ENCODE data around the gene ABCD2. TPM values are rescaled to one million over a fixed set of nuclear protein-coding genes. Genes with fewer than 3 reads are reported as not detected.
"Not testable (repeated sequence)": the region's sequence is repeated elsewhere in the genome, so short reads cannot be mapped to it uniquely, and the experiment has no call there.

The ABCD2 gene
- total RNA-seq, 1 donor from 2014 or later, result 18.3 TPM

DNA sequence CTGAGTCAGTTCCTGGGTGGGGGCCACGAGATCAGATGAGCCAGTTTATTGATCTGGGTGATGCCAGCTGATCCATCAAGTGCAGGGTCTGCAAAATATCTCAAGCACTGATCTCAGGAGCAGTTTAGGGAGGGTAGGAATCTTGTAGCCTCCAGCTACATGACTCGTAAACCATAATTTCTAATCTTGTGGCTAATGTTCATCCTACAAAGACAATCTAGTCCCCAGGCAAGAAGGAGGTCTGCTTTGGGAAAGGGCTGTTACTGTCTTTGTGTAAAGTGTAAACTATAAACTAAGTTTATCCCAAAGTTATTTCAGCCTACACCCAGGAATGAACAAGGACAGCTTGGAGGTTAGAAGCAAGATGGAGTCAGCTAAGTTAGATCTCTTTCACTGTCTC, 75.4 kb downstream of the ABCD2 start:
- DNase-seq (ENCODE audit: low spot score in 2 of 2); FAIRE-seq: not testable (repeated sequence)

DNA sequence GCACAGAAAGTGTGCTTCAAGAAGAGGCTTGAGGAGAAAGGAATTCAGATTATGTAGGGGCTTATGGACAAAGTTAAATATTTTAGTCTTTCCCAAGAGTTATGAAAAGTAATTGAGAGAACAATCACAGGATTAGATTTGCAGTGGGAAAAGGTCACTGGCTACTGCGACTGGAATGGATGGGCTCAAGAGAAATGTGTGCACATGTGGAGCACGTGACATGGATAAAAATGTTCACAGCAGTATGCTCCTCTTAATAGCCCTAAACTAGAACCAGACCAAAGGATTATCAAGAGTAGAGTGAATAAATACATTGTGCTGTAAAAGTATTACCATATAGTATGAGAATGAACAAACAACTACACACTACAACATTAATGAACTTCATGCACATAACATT, 78.1 kb downstream of the ABCD2 start:
- DNase-seq (ENCODE audit: low spot score in 2 of 2) (no peak), FAIRE-seq (no peak)

DNA sequence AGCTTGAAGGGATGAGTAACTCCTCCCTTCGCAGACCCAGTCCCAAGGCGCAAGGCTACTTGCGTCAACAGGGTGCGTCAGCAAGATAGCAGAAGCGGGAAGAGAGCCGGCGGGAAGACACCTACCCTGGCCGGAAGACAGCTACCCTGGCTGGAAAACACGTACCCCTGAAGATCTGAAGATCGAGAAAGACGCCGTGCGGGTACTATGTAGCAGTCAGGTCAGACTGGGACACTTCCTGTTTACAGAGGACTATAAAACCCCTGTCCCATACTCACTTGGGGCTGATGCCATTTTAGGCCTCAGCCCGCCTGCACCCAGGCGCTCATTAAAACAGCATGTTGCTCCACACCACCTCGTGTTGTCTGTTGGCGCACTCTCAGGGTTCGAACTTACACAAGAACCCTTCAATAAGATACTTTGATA, 80.9 kb downstream of the ABCD2 start:
- no peak for FAIRE-seq
- DNase-seq (ENCODE audit: low spot score in 2 of 2), result no peak

DNA sequence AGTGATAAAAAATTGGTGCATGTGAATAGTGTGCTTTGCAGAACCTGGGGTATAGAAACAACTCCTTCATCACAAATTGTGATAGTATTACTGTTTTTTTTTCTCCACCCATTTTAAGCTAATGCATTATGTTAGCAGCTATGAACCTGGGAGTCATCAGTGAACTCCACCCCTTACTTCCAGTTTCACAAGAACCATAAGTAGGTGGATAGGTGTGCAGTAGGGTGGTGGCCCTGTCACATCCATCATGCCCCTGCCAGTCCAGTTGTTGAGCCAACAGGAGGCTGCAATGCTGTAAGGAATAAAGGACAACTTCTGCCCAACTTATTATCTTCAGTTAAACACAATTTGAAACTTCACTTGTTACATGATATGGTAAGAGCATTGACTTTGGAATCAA, 85.7 kb downstream of the ABCD2 start:
- FAIRE-seq, result no peak
- DNase-seq (ENCODE audit: low spot score in 2 of 2), result no peak

DNA sequence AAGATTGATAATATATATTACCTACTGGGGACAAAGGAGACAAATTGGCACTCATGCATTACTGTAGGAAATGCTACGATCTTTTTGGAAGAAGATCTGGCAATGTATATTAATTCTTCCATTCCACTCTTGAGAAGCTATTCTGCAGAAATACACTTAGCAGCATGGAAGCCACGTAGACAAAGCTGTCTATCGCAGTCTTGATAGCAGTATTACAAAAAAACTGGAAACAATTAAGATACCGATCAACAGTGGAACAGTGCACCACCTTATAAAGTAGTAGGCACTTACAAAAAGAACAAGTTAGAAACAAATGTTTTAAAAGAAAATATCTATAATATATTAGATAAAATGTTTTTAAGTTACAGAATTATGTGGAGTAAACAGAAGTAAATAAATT, 87.2 kb downstream of the ABCD2 start:
- DNase-seq (ENCODE audit: low spot score in 2 of 2) (no peak), FAIRE-seq (no peak)

DNA sequence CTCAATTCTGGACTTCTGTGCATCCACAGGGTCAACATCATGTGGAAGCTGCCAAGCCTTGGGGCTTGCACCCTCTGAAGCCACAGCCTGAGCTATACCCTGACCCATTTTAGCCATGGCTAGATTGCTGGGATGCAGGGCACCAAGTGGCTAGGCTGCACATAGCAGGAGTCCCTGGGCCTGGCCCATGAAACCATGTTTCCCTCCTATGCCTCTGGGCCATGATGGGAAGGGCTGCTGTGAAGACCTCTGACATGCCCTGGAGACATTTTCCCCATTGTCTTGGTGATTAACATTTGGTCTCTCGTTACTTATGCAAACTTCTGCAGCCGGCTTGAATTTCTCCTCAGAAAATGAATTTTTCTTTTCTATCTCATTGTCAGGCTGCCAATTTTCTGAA, 92.6 kb downstream of the ABCD2 start:
- DNase-seq (ENCODE audit: low spot score in 2 of 2) (no peak), FAIRE-seq (no peak)

DNA sequence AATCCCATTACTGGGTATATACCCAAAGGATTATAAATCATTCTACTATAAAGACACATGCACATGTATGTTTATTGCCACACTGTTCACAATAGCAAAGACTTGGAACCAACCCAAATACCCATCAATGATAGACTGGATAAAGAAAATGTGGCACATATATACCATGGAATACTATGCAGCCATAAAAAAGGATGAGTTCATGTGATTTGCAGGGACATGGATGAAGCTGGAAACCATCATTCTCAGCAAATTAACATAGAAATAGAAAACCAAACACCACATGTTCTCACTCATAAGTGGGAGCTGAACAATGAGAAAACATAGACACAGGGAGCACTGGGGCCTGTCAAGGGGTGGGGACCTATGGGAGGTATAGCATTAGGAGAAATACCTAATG, 97.4 kb downstream of the ABCD2 start:
- not testable (repeated sequence) for DNase-seq (ENCODE audit: low spot score in 2 of 2); FAIRE-seq

DNA sequence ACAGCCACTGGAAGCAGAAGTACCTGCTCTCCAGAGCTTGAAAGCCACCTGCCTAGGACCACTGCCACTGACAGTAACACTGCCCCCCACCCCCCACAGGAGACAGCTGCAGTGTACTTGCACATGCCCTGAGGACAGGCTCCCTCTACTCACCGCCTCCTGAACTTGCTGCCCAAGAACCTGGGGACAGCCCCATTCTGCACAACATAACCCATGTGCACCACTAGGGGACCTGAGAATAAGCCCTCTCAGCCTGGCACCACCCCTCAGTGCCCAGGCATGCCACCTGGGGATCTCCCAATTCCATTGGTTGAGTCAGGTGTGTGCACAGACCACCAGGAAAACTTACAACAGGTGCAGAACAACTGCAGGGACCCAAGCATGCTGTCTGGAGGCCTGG, 109.6 kb downstream of the ABCD2 start:
- FAIRE-seq, result no peak
- no peak for DNase-seq (ENCODE audit: low spot score in 2 of 2)

DNA sequence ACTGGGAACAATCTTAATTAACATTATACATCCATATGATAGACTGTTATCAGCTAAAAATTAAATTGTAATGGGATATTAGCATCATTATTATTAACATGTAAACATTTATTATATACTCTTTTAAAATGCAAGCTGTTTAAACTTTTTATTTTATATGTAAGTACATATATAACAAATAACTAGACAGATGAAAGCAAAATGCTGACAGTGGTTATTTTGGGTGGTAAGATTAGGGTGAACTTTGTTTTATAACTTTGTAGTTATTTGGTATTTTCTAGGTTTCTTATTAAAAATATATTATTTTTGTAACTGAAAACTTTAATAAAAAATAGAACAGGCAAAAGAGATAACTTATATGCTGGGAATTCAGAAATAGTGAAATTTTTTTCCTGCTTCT, 114.0 kb downstream of the ABCD2 start:
- peak; percentile 53 for FAIRE-seq
- no peak for DNase-seq (ENCODE audit: low spot score in 2 of 2)

DNA sequence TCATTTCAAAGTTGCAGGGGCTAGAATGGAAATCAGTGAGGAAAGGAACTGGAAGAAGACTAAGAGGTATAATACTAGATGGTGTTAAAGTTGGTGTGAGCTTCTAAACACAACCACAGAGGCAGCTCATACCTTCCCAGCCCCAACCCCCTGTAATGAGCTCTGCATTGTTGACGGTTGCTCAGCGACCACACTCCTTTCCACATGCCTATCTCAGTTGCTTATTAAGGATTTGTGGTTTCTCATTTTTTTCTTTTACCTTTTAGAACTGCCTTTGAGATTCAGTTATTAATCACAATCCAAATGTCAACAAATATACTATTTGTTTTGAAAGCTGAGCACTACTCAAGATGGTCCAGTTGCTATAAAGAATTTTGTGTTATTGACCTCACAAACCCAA, 114.6 kb downstream of the ABCD2 start:
- no peak for FAIRE-seq
- DNase-seq (ENCODE audit: low spot score in 2 of 2), result no peak

DNA sequence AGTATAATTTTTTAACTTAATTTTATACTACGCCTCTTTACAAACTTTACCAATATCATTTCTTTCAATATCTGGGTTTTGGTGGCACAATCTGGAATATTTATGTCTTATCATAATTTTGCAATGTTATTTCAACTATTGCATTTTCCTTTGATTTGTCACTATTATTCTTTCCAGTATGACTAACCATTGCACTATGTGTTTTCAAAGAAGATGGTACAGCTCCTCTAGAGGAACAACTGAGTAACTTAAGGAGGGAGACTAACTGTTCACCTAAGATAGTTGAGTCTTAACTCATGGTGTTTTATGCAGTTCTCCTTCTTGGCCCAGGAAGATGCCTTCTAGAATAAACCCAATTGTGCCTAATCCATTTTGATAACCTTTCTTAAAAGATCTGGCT, 116.2 kb downstream of the ABCD2 start:
- no peak for FAIRE-seq
- no peak for DNase-seq (ENCODE audit: low spot score in 2 of 2)

DNA sequence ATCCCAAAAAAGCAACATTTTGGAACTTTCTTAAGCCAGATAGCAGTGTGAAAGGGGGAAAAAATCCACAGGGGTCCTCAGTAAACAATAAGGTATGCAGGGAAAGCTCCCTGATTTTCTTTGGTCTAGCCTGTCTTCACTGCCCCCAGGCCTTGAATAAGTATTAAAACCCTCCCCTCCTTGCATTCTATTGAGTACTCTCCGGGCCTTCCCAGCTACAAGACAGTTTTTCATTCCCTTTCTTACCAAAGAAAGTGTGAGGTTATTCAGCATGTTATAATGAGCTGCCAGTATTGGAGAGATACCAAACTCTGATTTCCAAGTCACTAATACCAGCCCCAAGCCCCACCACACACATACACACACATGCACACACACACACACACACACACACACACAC, 116.9 kb downstream of the ABCD2 start:
- FAIRE-seq (no peak), DNase-seq (ENCODE audit: low spot score in 2 of 2) (no peak)

Small RNA genes lying within 50 kb of the gene (small RNA-seq; reads per million reads assigned to genes)
- gene AC121334.2, result not detected

Other genes starting within 250 kb of the ABCD2 start
- gene KIF21A, start 176.7 kb downstream of the ABCD2 start, total RNA-seq, result 173 TPM